HG03571 (cell line): ENCODE results near the gene TUNAR.
"Not testable (repeated sequence)": the region's sequence is repeated elsewhere in the genome, so short reads cannot be mapped to it uniquely, and the experiment has no call there.

Experiments
- ATAC-seq: cut with Tn5 transposase; IDR thresholded peaks from one replicate; pipeline ENCODE4 v1.9.1; 2021; ENCODE audit not compliant: unreplicated experiment

Gene TUNAR

DNA sequence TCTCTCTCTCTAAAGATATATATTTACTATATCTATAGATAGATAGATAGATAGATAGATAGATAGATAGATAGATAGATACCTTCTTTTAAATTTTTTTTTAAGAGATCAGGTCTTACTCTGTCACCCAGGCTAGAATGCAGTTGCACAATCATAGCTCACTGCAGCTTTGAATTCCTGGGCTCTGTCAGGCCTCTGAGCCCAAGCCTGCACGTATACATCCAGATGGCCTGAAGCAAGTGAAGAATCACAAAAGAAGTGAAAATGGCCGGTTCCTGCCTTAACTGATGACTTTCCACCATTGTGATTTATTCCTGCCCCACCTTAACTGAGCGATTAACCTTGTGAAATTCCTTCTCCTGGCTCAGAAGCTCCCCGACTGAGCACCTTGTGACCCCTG, 91.4 kb downstream of the TUNAR start:
- ATAC-seq = not testable (repeated sequence)
